Mesothelial cell of epicardium (in vitro differentiated cells): Measurements from ENCODE around the gene ZNF366. TPM values are rescaled to one million over a fixed set of nuclear protein-coding genes. Genes with fewer than 3 reads are reported as not detected.

ENCODE experiments used
- DNase-seq, 2 experiments: peaks; one replicate each; pipeline ENCODE4 v3.0.0; 2021; ENCODE audit warnings: low spot score in 2 of 2; ENCODE audit not compliant: unreplicated experiment in 2 of 2
- H3K27ac Mint-ChIP-seq: 2 replicates; pipeline ENCODE4 v1.8.0; 2021; ENCODE audit warnings: mixed read lengths
- H3K27me3 Mint-ChIP-seq: 2 replicates; pipeline ENCODE4 v1.8.0; 2021; ENCODE audit warnings: low read depth, mixed read lengths
- H3K36me3 Mint-ChIP-seq: 2 replicates; pipeline ENCODE4 v1.8.0; 2021; ENCODE audit warnings: mixed read lengths
- H3K4me1 Mint-ChIP-seq: 2 replicates; pipeline ENCODE4 v1.8.0; 2021; ENCODE audit warnings: mixed read lengths
- H3K4me3 Mint-ChIP-seq: 2 replicates; pipeline ENCODE4 v1.8.0; 2021; ENCODE audit warnings: mild to moderate bottlenecking, moderate library complexity, mixed read lengths
- H3K9me3 Mint-ChIP-seq: 2 replicates; pipeline ENCODE4 v1.8.0; 2021; ENCODE audit warnings: mixed read lengths
- CTCF ChIP-seq: fragments of 200-600 bp; sonication (generic); IDR thresholded peaks from one replicate; pipeline ENCODE4 v1.5.0; 2021; ENCODE audit warnings: antibody characterized with exemption; ENCODE audit not compliant: unreplicated experiment
- total RNA-seq: library from RNA; stranded (reverse); gene quantifications from 3 replicates; pipeline ENCODE4 v1.2.1, GENCODE V29; 2021

Gene ZNF366
- total RNA-seq, 1 donor from 2014 or later, result not detected

DNA sequence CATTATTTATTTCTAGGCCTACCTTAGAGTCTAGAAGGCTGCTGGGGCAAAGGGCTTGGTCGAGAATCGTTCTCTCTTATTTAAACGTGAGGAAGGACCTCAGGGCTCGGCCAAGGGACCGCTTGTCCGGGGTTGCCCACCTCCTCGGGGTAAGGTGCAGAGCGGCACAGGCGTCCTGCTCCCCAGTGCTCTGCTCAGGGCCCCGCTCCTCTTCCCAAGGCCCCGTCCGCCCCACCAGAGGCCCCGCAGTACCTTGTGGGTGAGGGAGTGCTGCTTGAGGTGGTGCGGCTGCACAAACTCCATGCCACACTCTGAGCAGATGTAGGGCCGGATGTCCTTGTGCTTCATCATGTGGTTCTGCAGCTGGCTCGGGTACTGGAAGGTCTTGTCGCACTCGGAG is 47.3 kb downstream of the ZNF366 start:
- Mint-ChIP-seq H3K36me3 (no peaks in the 10 kb centered on the region), H3K4me1 (peaks cover 9% of the 10 kb centered on the region), H3K27ac (no peak overlapping the region), H3K9me3 (no peaks in the 10 kb centered on the region), H3K4me3 (no peak overlapping the region), H3K27me3 (no peaks in the 10 kb centered on the region)
- DNase-seq, result no peak
- no peak for TF ChIP-seq CTCF

- Mint-ChIP-seq H3K4me1 (peaks cover 9% of the 10 kb centered on the region), H3K4me3 (no peak overlapping the region), H3K27me3 (no peaks in the 10 kb centered on the region), H3K27ac (no peak overlapping the region), H3K36me3 (no peaks in the 10 kb centered on the region), H3K9me3 (no peaks in the 10 kb centered on the region)
- no peak for DNase-seq
- TF ChIP-seq CTCF, result no peak
These were observed 48.0 kb downstream of the ZNF366 start for GRCh38 chr5:72459089-72459661.

DNA sequence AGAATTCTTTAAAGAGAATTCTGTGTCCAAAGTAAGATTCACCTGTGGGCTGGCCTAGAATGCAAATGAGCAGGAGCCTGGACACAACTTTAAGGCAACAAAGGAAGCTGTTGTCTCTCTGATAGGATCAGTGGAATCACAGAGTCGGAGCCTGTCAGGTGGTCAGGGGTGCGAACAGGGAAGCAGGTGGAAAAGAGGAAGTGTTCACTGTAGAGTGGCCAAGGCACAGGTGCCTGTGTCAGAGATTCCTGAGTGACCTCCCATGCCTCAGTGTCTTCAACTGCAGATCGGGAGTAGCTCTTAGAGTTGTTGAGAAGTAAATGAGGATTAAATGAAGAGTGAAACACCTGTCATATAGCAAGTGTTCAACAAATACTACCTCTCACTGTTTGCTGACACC is 48.8 kb downstream of the ZNF366 start:
- DNase-seq, result no peak
- H3K36me3 Mint-ChIP-seq, result no peaks in the 10 kb centered on the region
- no peaks in the 10 kb centered on the region for H3K27me3 Mint-ChIP-seq
- H3K9me3 Mint-ChIP-seq, result no peaks in the 10 kb centered on the region
- H3K4me1 Mint-ChIP-seq, result peaks cover 5% of the 10 kb centered on the region
- no peak for TF ChIP-seq CTCF
- no peak overlapping the region for H3K4me3 Mint-ChIP-seq
- no peak overlapping the region for H3K27ac Mint-ChIP-seq

DNA sequence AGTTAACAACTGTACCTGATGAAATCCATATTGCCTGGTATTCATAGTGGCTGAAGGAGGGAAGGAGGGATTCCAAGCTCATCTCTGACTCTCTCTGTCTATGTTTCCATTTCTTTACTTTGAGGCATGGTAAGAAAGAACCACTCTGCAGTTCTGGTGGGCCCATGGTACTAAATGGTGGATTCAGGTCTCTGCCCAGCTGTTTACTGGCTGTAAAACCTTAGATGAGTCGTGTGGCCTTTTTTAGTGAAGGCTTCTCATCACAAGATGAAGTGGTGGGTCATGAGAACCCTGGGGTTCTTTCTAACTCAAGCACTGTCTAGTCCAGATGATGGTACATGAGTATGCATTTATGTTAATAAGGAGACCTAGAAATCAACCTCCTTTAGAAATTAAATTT is 49.7 kb downstream of the ZNF366 start:
- Mint-ChIP-seq H3K27me3 (no peaks in the 10 kb centered on the region), H3K36me3 (no peaks in the 10 kb centered on the region), H3K4me1 (peaks cover 9% of the 10 kb centered on the region), H3K27ac (no peak overlapping the region), H3K9me3 (no peaks in the 10 kb centered on the region), H3K4me3 (no peak overlapping the region)
- DNase-seq, result no peak
- no peak for TF ChIP-seq CTCF

GRCh38 chr5:72456391-72457074 is 50.7 kb downstream of the ZNF366 start:
- DNase-seq, result no peak
- no peak overlapping the region for H3K4me3 Mint-ChIP-seq
- H3K27me3 Mint-ChIP-seq, result no peaks in the 10 kb centered on the region
- H3K4me1 Mint-ChIP-seq, result peaks cover 16% of the 10 kb centered on the region
- H3K36me3 Mint-ChIP-seq, result no peaks in the 10 kb centered on the region
- H3K27ac Mint-ChIP-seq, result no peak overlapping the region
- H3K9me3 Mint-ChIP-seq, result no peaks in the 10 kb centered on the region
- no peak for TF ChIP-seq CTCF
